HCT116 (cell line): ENCODE results near the gene WDR70. TPM values are rescaled to one million over a fixed set of nuclear protein-coding genes. Genes with fewer than 3 reads are reported as not detected.

Experiments
- ATAC-seq: fragments of 200-7000 bp; cut with Tn5 transposase; 2 replicates; pipeline ENCODE4 v1.9.1; 2020; ENCODE audit warnings: mild to moderate bottlenecking, moderate library complexity
- BruUV-seq: library from RNA; stranded (reverse); fragments of 400-500 nt; replicated peaks from 2 replicates; lab custom pipeline; 2021; lab: Mats Ljungman, UMichigan
- CTCF ChIA-PET: fragments of 300-600 bp; sonication (Branson Sonifier 250); formaldehyde crosslinking; loops from one replicate; lab custom pipeline; 2021; ENCODE audit warnings: antibody characterized with exemption; lab: Charles Lee
- POLR2A ChIA-PET: fragments of 300-600, 350-600 bp; sonication (Branson Sonifier 250); formaldehyde crosslinking; loops from one replicate; lab custom pipeline; 2021; ENCODE audit warnings: antibody characterized with exemption; lab: Charles Lee
- RAD21 ChIA-PET, 2 experiments: fragments of 300-600 bp; sonication (Branson Sonifier 250); formaldehyde crosslinking; loops; one replicate each; lab custom pipeline; 2023; ENCODE audit warnings: low total read pairs in 2 of 2; ENCODE audit not compliant: uncharacterized antibody in 2 of 2, unreplicated experiment in 2 of 2, low non-redundant PET in 1 of 2; lab: Charles Lee
- DNase-seq: peaks from one replicate; pipeline ENCODE4 v3.0.0-alpha.2; 2010; ENCODE audit warnings: low read depth, low spot score
- H2AFZ ChIP-seq: fragments of 200-600 bp; shearing (Covaris generic), sonication (generic); 2 replicates; pipeline ENCODE4 v1.6.1; 2017; ENCODE audit warnings: low read depth, mixed run types, mixed read lengths, antibody characterized with exemption, low read length; ENCODE audit not compliant: poor library complexity, severe bottlenecking
- H3K27ac ChIP-seq: 2 replicates; pipeline ENCODE4 v1.5.1; 2012; ENCODE audit warnings: low read depth, low read length
- H3K27me3 ChIP-seq: fragments of 200-600 bp; sonication (generic); 2 replicates; pipeline ENCODE4 v1.6.1; 2016; ENCODE audit warnings: mixed run types, low read length, mixed read lengths; ENCODE audit not compliant: insufficient read depth
- H3K36me3 ChIP-seq, 2 experiments: fragments of 200-500 bp in 1 of 2; fragments of 200-600 bp in 1 of 2; sonication (Bioruptor generic) in 1 of 2; sonication (generic) in 1 of 2; 2 replicates each; pipeline versions ENCODE4 v1.5.1 to v1.6.1; 2014 to 2016; ENCODE audit warnings: low read length in 2 of 2, inconsistent platforms in 1 of 2, mixed read lengths in 1 of 2, mixed run types in 1 of 2; ENCODE audit not compliant: insufficient read depth in 2 of 2, control insufficient read depth in 1 of 2
- H3K4me1 ChIP-seq, 2 experiments: fragments of 200-600 bp in 1 of 2; sonication (generic) in 1 of 2; 2 replicates each; pipeline versions ENCODE4 v1.5.1 to v1.6.1; 2012 to 2017; ENCODE audit warnings: low read length in 2 of 2, inconsistent platforms in 1 of 2, mild to moderate bottlenecking in 1 of 2, mixed read lengths in 1 of 2, mixed run types in 1 of 2, moderate library complexity in 1 of 2; ENCODE audit not compliant: insufficient read depth in 2 of 2, control insufficient read depth in 1 of 2
- H3K4me2 ChIP-seq: fragments of 200-600 bp; sonication (generic); 2 replicates; pipeline ENCODE4 v1.6.1; 2017; ENCODE audit warnings: mixed run types, low read length, mixed read lengths
- H3K4me3 ChIP-seq, 2 experiments: fragments of 200-600 bp in 1 of 2; sonication (generic) in 1 of 2; replicated peaks in 1 of 2; 2 replicates each; pipeline ENCODE4 v1.5.1; 2011 to 2016; ENCODE audit warnings: low read length in 2 of 2, control low read depth in 1 of 2, low read depth in 1 of 2, mild to moderate bottlenecking in 1 of 2, mixed read lengths in 1 of 2, mixed run types in 1 of 2
- H3K79me2 ChIP-seq: fragments of 200-600 bp; sonication (generic); 2 replicates; pipeline ENCODE4 v1.6.1; 2017; ENCODE audit warnings: mild to moderate bottlenecking, mixed run types, low read length, moderate library complexity, mixed read lengths; ENCODE audit not compliant: insufficient read depth
- H3K9ac ChIP-seq: fragments of 200-600 bp; sonication (generic); 2 replicates; pipeline ENCODE4 v1.6.1; 2016; ENCODE audit warnings: low read length, mixed read lengths
- H3K9me2 ChIP-seq: fragments of 200-600 bp; sonication (generic), shearing (Covaris generic); 2 replicates; pipeline ENCODE4 v1.6.1; 2017; ENCODE audit warnings: mixed run types, mild to moderate bottlenecking, moderate library complexity; ENCODE audit not compliant: insufficient read depth
- H3K9me3 ChIP-seq, 2 experiments: fragments of 200-500 bp in 1 of 2; fragments of 200-600 bp in 1 of 2; sonication (Bioruptor generic) in 1 of 2; sonication (generic) in 1 of 2; 2 replicates each; pipeline ENCODE4 v1.6.1; 2014 to 2017; ENCODE audit warnings: low read length in 2 of 2, mixed read lengths in 2 of 2, inconsistent platforms in 1 of 2, low read depth in 1 of 2, mild to moderate bottlenecking in 1 of 2, mixed run types in 1 of 2, moderate library complexity in 1 of 2; ENCODE audit not compliant: control insufficient read depth in 1 of 2, insufficient read depth in 1 of 2
- H4K20me1 ChIP-seq: fragments of 200-600 bp; sonication (generic), shearing (Covaris generic); 2 replicates; pipeline ENCODE4 v1.6.1; 2017; ENCODE audit warnings: mixed run types, mild to moderate bottlenecking, moderate library complexity; ENCODE audit not compliant: insufficient read depth
- ATF3 ChIP-seq: IDR thresholded peaks from 2 replicates; pipeline ENCODE4 v1.6.1; 2012
- CBX3 ChIP-seq: IDR thresholded peaks from 2 replicates; pipeline ENCODE4 v1.6.1; 2012; ENCODE audit warnings: low read depth
- CEBPB ChIP-seq: IDR thresholded peaks from 2 replicates; pipeline ENCODE4 v1.6.1; 2012; ENCODE audit warnings: low read depth
- EGR1 ChIP-seq: IDR thresholded peaks from 2 replicates; pipeline ENCODE4 v1.6.1; 2012; ENCODE audit warnings: low read depth
- ELF1 ChIP-seq: IDR thresholded peaks from 2 replicates; pipeline ENCODE4 v1.6.1; 2012; ENCODE audit warnings: low read depth, borderline replicate concordance
- EZH2 ChIP-seq: fragments of 200-600 bp; sonication (generic); IDR thresholded peaks from 2 replicates; pipeline ENCODE4 v1.6.1; 2017; ENCODE audit warnings: antibody characterized with exemption, mixed run types
- EZH2phosphoT487 ChIP-seq: fragments of 200-600 bp; IDR thresholded peaks from 2 replicates; pipeline ENCODE4 v1.6.1; 2018; ENCODE audit warnings: antibody characterized with exemption, borderline replicate concordance
- FOSL1 ChIP-seq: IDR thresholded peaks from 2 replicates; pipeline ENCODE4 v1.6.1; 2012; ENCODE audit warnings: low read depth
- POLR2A ChIP-seq: IDR thresholded peaks from 2 replicates; pipeline ENCODE4 v1.7.0; 2011; ENCODE audit warnings: borderline replicate concordance; ENCODE audit not compliant: insufficient read depth, insufficient read length; ENCODE audit errors: extremely low read depth
- POLR2AphosphoS5 ChIP-seq: IDR thresholded peaks from 2 replicates; pipeline ENCODE4 v1.6.1; 2011; ENCODE audit warnings: mild to moderate bottlenecking, low read depth, low read length, moderate library complexity
- RAD21 ChIP-seq: IDR thresholded peaks from 2 replicates; pipeline ENCODE4 v1.6.1; 2012; ENCODE audit warnings: low read depth, mild to moderate bottlenecking
- REST ChIP-seq: IDR thresholded peaks from 2 replicates; pipeline ENCODE4 v1.6.1; 2012; ENCODE audit warnings: low read depth
- SP1 ChIP-seq: IDR thresholded peaks from 2 replicates; pipeline ENCODE4 v1.6.1; 2012; ENCODE audit warnings: low read depth
- TCF7L2 ChIP-seq: IDR thresholded peaks from 2 replicates; pipeline ENCODE4 v1.7.0; 2011; ENCODE audit warnings: borderline replicate concordance, inconsistent platforms; ENCODE audit not compliant: insufficient read depth, insufficient read length; ENCODE audit errors: extremely low read depth
- YY1 ChIP-seq: IDR thresholded peaks from 2 replicates; pipeline ENCODE4 v1.6.1; 2011; ENCODE audit warnings: low read length, low read depth, moderate library complexity, mild to moderate bottlenecking; ENCODE audit not compliant: insufficient replicate concordance; ENCODE audit errors: extremely low read depth
- ZFX ChIP-seq: fragments of 450-650 bp; IDR thresholded peaks from 2 replicates; pipeline ENCODE4 v1.6.1; 2017
- ZNF274 ChIP-seq: fragments of 200-500 bp; sonication (Bioruptor generic); IDR thresholded peaks from 2 replicates; pipeline ENCODE4 v1.6.1; 2014; ENCODE audit warnings: mild to moderate bottlenecking, low read depth, low read length, inconsistent platforms
- intact Hi-C: fragments of 100-400 bp; cut with micrococcal nuclease; formaldehyde crosslinking; loops from 2 replicates; pipeline ENCODE4 v1.10.0; 2022
- total RNA-seq: library from RNA; stranded (reverse); gene quantifications from one replicate; pipeline ENCODE4 v1.2.1, GENCODE V29; 2021; ENCODE audit not compliant: unreplicated experiment
- TF ChIP-seq, protein P1 (sequence below): IDR thresholded peaks from 2 replicates; pipeline ENCODE4 v1.6.1; 2011; ENCODE audit warnings: mild to moderate bottlenecking, low read length, moderate library complexity; ENCODE audit not compliant: insufficient replicate concordance; ENCODE audit errors: extremely low read depth
- TF ChIP-seq, protein P2 (sequence below): IDR thresholded peaks from 2 replicates; pipeline ENCODE4 v1.6.1; 2012
- TF ChIP-seq, protein P3 (sequence below), 3 experiments: fragments of 200-600 bp in 1 of 3; sonication (generic) in 1 of 3; IDR thresholded peaks in 2 of 3; conservative IDR thresholded peaks in 1 of 3; 2 replicates each; pipeline ENCODE4 v1.5.1; 2012 to 2017; ENCODE audit warnings: low read depth in 2 of 3, low read length in 2 of 3, antibody characterized with exemption in 1 of 3, borderline replicate concordance in 1 of 3, control low read depth in 1 of 3, mild to moderate bottlenecking in 1 of 3, mixed read lengths in 1 of 3, mixed run types in 1 of 3, moderate library complexity in 1 of 3; ENCODE audit not compliant: insufficient read depth in 1 of 3

WDR70 gene
- total RNA-seq, 1 experiment from 2014 or later = 31.1 TPM

DNA sequence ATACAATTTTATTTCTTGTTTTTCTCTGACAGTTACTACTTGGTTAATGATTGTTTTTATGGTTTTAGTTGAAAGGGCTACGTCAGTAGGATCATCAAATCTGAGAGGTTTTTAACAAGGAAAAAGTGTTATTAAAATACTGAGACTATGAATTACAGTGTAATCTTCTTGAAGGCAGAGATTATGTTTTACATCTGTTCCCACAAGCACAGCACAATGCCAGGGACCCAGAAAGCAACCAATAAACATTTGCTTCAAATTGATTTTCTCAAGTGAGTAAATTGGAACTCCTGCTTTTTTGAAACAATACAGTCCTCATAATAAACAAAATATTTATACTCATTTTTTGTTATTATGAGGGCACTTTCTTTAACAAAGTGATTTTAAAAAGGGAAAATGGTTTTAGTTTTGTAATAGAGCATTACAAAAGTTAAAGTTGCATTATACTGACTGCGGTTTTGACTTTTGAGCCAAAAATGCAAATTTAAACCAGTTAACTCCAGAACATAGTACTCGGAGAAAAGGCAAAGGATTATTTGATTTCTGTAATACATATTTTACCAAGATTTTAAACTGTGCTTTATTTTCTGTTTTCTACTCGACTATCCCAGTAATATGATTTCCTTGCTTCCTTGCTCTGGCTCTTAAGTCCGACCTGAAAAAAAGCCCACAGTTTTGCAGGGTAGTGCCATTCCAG lies 283.8 kb downstream of the WDR70 start:
- no peaks in the 10 kb centered on the region for H3K9me2 ChIP-seq
- H3K9me3 ChIP-seq = no peaks in the 10 kb centered on the region
- DNase-seq (no peak), ATAC-seq (no peak)
- ChIA-PET POLR2A (no interaction called here), RAD21 (no interaction called here), CTCF (no interaction called here)
- no peak overlapping the region for H2AFZ ChIP-seq
- H4K20me1 ChIP-seq = no peaks in the 10 kb centered on the region
- no peak overlapping the region for H3K4me2 ChIP-seq
- no TSS peak for BruUV-seq
- no peaks in the 10 kb centered on the region for H3K27me3 ChIP-seq
- no peak overlapping the region for H3K4me3 ChIP-seq
- TF ChIP-seq CEBPB (no peak), POLR2A (no peak), REST (no peak), SP1 (no peak), POLR2AphosphoS5 (no peak), FOSL1 (no peak), EZH2phosphoT487 (no peak), ZFX (no peak), ATF3 (no peak), RAD21 (no peak), EZH2 (no peak), ZNF274 (no peak), CBX3 (no peak), EGR1 (no peak), YY1 (no peak), ELF1 (no peak), TCF7L2 (no peak)
- TF ChIP-seq, protein P1, sequence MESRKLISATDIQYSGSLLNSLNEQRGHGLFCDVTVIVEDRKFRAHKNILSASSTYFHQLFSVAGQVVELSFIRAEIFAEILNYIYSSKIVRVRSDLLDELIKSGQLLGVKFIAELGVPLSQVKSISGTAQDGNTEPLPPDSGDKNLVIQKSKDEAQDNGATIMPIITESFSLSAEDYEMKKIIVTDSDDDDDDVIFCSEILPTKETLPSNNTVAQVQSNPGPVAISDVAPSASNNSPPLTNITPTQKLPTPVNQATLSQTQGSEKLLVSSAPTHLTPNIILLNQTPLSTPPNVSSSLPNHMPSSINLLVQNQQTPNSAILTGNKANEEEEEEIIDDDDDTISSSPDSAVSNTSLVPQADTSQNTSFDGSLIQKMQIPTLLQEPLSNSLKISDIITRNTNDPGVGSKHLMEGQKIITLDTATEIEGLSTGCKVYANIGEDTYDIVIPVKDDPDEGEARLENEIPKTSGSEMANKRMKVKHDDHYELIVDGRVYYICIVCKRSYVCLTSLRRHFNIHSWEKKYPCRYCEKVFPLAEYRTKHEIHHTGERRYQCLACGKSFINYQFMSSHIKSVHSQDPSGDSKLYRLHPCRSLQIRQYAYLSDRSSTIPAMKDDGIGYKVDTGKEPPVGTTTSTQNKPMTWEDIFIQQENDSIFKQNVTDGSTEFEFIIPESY = no peak
- TF ChIP-seq, protein P2, sequence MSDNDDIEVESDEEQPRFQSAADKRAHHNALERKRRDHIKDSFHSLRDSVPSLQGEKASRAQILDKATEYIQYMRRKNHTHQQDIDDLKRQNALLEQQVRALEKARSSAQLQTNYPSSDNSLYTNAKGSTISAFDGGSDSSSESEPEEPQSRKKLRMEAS = no peak
- TF ChIP-seq, protein P3, sequence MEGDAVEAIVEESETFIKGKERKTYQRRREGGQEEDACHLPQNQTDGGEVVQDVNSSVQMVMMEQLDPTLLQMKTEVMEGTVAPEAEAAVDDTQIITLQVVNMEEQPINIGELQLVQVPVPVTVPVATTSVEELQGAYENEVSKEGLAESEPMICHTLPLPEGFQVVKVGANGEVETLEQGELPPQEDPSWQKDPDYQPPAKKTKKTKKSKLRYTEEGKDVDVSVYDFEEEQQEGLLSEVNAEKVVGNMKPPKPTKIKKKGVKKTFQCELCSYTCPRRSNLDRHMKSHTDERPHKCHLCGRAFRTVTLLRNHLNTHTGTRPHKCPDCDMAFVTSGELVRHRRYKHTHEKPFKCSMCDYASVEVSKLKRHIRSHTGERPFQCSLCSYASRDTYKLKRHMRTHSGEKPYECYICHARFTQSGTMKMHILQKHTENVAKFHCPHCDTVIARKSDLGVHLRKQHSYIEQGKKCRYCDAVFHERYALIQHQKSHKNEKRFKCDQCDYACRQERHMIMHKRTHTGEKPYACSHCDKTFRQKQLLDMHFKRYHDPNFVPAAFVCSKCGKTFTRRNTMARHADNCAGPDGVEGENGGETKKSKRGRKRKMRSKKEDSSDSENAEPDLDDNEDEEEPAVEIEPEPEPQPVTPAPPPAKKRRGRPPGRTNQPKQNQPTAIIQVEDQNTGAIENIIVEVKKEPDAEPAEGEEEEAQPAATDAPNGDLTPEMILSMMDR (IDR thresholded peaks at IDR 0.05 in 2 of 3, conservative IDR thresholded peaks at IDR 0.05 in 1 of 3; ENCODE audit: borderline replicate concordance in 1 of 3, insufficient read depth in 1 of 3, low read depth in 2 of 3, low read length in 2 of 3) = no peak
- no peak overlapping the region for H3K9ac ChIP-seq
- H3K79me2 ChIP-seq = no peaks in the 10 kb centered on the region
- H3K27ac ChIP-seq = no peak overlapping the region
- H3K4me1 ChIP-seq = peaks cover 28 to 41% of the 10 kb centered on the region in 2 experiments; a peak in 3 of 4 replicates
- intact Hi-C loops = no loop called here
- H3K36me3 ChIP-seq = no peaks in the 10 kb centered on the region
